Keratinocyte (primary cell): ENCODE data around the gene ALOX5AP. TPM values are rescaled to one million over a fixed set of nuclear protein-coding genes. Genes with fewer than 3 reads are reported as not detected.

Experiments used
- DNase-seq: peaks from one replicate; pipeline ENCODE4 v3.0.0-alpha.2; 2011; ENCODE audit warnings: low read depth, missing footprints, low spot score
- FAIRE-seq: peaks from 2 replicates; lab custom pipeline; 2011; peaks lifted over from hg19 to GRCh38; lab: Jason Lieb, UNC
- H2AFZ ChIP-seq: 2 replicates; pipeline ENCODE4 v1.6.0; 2012; ENCODE audit warnings: low read length, control low read depth, inconsistent platforms; ENCODE audit not compliant: control insufficient read depth
- H3K27ac ChIP-seq: 2 replicates; pipeline ENCODE4 v1.5.1; 2011; ENCODE audit warnings: low read length; ENCODE audit not compliant: control insufficient read depth, insufficient read depth
- H3K27me3 ChIP-seq: 3 replicates; pipeline ENCODE4 v1.6.0; 2011; ENCODE audit warnings: low read length; ENCODE audit not compliant: control insufficient read depth, insufficient read depth; ENCODE audit errors: extremely low read depth
- H3K36me3 ChIP-seq, 2 experiments: 2 replicates in 1 of 2; 3 replicates in 1 of 2; pipeline ENCODE4 v1.5.1; 2011; ENCODE audit warnings: low read length in 2 of 2, mild to moderate bottlenecking in 1 of 2; ENCODE audit not compliant: control insufficient read depth in 2 of 2, insufficient read depth in 2 of 2; ENCODE audit errors: extremely low read depth in 1 of 2
- H3K4me1 ChIP-seq: 3 replicates; pipeline ENCODE4 v1.5.1; 2011; ENCODE audit warnings: low read length; ENCODE audit not compliant: control insufficient read depth, insufficient read depth; ENCODE audit errors: extremely low read depth
- H3K4me2 ChIP-seq: 3 replicates; pipeline ENCODE4 v1.6.0; 2011; ENCODE audit warnings: low read depth, low read length; ENCODE audit not compliant: control insufficient read depth, insufficient read depth; ENCODE audit errors: extremely low read depth
- H3K4me3 ChIP-seq, 3 experiments: fragments of 200-600 bp in 1 of 3; sonication (generic) in 1 of 3; 2 replicates in 2 of 3; 3 replicates in 1 of 3; pipeline ENCODE4 v1.5.1; 2011 to 2016; ENCODE audit warnings: low read length in 3 of 3, mild to moderate bottlenecking in 3 of 3, control low read depth in 2 of 3, inconsistent platforms in 1 of 3, low read depth in 1 of 3, mixed read lengths in 1 of 3, mixed run types in 1 of 3, moderate library complexity in 1 of 3; ENCODE audit not compliant: control insufficient read depth in 2 of 3, insufficient read depth in 2 of 3; ENCODE audit errors: extremely low read depth in 1 of 3
- H3K79me2 ChIP-seq: 2 replicates; pipeline ENCODE4 v1.6.0; 2012; ENCODE audit warnings: low read length; ENCODE audit not compliant: control insufficient read depth, insufficient read depth
- H3K9ac ChIP-seq: 3 replicates; pipeline ENCODE4 v1.6.0; 2011; ENCODE audit warnings: low read length; ENCODE audit not compliant: control insufficient read depth, insufficient read depth; ENCODE audit errors: extremely low read depth
- H3K9me1 ChIP-seq: 3 replicates; pipeline ENCODE4 v1.6.0; 2011; ENCODE audit warnings: low read length; ENCODE audit not compliant: control insufficient read depth, insufficient read depth; ENCODE audit errors: extremely low read depth
- H3K9me3 ChIP-seq: 2 replicates; pipeline ENCODE4 v1.5.1; 2012; ENCODE audit warnings: low read depth, low read length; ENCODE audit not compliant: control insufficient read depth
- H4K20me1 ChIP-seq: 3 replicates; pipeline ENCODE4 v1.6.0; 2011; ENCODE audit warnings: low read length; ENCODE audit not compliant: control insufficient read depth, insufficient read depth; ENCODE audit errors: extremely low read depth
- EZH2 ChIP-seq: IDR thresholded peaks from one replicate; pipeline ENCODE4 v1.6.1; 2012; ENCODE audit warnings: inconsistent platforms, mild to moderate bottlenecking, low read length, moderate library complexity
- dilution Hi-C: fragments of 300-500 bp; cut with MboI; formaldehyde crosslinking; loops from one replicate; pipeline ENCODE4 v1.7.0; 2020; ENCODE audit warnings: low sequenced_read_pairs; ENCODE audit not compliant: extremely low pct_ligation_motif_present
- polyA plus RNA-seq, 5 experiments: library from polyadenylated mRNA; depleted of rRNA in 3 of 5; stranded (reverse) in 3 of 5; stranded (forward) in 1 of 5; unstranded in 1 of 5; fragments of >200 nt; gene quantifications; 1 replicate in 1 of 5; 2 replicates in 3 of 5; 3 replicates in 1 of 5; pipeline versions ENCODE4 v1.2.1 to v1.2.3, GENCODE V29; 2011 to 2012; ENCODE audit warnings: missing spikeins in 2 of 5, low read depth in 1 of 5, low replicate concordance in 1 of 5
- TF ChIP-seq, protein P1 (sequence below), 3 experiments: IDR thresholded peaks in 1 of 3; conservative IDR thresholded peaks in 1 of 3; optimal IDR thresholded peaks in 1 of 3; 2 replicates in 2 of 3; 3 replicates in 1 of 3; pipeline versions ENCODE3 to v1.5.1; 2011; ENCODE audit warnings: low read length in 3 of 3, mild to moderate bottlenecking in 3 of 3, moderate library complexity in 2 of 3, control low read depth in 1 of 3, inconsistent platforms in 1 of 3; ENCODE audit not compliant: insufficient read depth in 2 of 3; ENCODE audit errors: extremely low read depth in 1 of 3

Gene ALOX5AP
- polyA plus RNA-seq, 1 donor (not counting 4 experiments of a cell fraction or from before 2014, with no cell fraction given): 0.31 TPM

DNA sequence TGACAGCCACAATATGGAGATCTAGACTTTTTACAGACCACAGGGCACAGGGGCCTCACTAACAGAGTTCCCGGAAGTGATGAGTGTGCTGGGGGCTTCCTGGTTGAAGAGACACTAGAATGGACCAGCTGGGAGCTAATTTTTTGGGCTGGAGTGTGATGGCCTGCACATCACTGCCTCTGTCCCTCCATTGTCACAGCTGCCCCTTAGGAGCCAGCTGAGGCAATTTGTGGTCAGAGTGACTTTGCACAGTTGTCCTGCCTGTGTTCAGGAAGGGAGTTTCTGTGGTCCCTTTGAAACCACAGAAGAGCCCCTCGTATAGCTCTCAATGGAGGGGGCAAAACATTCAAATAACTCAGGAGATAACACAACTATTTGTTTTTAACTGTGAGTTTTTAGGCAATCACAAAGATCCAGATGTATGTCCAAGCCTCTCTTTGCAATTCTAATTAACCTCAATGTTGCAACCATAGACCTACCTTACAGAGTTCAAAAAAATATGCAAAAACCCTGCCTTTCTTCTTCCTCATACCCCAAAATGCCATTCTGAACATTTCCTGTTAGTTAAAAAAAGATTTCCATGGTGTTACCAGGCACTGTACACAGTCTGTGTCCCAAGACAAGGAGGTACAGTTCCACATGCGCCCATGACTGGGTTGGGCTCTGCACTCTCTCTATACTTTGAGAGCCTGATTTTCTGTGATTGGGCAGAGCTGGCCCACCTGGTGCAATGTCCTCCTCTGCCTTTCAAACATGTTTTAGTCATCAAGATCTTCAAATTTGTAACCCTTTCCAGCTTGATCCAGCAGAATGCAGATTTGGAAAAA, 2.4 kb downstream of the ALOX5AP start:
- Histone ChIP-seq H3K9me1 (no peaks in the 10 kb centered on the region), H3K4me2 (no peak overlapping the region), H2AFZ (no peak overlapping the region), H3K9me3 (no peaks in the 10 kb centered on the region), H3K27me3 (no peaks in the 10 kb centered on the region), H3K9ac (no peak overlapping the region), H3K4me1 (peaks cover 37% of the 10 kb centered on the region), H4K20me1 (no peaks in the 10 kb centered on the region), H3K4me3 (no peak overlapping the region), H3K79me2 (no peaks in the 10 kb centered on the region), H3K36me3 (no peaks in the 10 kb centered on the region), H3K27ac (no peak overlapping the region)
- DNase-seq (no peak), FAIRE-seq (no peak)
- TF ChIP-seq, protein P1, sequence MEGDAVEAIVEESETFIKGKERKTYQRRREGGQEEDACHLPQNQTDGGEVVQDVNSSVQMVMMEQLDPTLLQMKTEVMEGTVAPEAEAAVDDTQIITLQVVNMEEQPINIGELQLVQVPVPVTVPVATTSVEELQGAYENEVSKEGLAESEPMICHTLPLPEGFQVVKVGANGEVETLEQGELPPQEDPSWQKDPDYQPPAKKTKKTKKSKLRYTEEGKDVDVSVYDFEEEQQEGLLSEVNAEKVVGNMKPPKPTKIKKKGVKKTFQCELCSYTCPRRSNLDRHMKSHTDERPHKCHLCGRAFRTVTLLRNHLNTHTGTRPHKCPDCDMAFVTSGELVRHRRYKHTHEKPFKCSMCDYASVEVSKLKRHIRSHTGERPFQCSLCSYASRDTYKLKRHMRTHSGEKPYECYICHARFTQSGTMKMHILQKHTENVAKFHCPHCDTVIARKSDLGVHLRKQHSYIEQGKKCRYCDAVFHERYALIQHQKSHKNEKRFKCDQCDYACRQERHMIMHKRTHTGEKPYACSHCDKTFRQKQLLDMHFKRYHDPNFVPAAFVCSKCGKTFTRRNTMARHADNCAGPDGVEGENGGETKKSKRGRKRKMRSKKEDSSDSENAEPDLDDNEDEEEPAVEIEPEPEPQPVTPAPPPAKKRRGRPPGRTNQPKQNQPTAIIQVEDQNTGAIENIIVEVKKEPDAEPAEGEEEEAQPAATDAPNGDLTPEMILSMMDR (optimal IDR thresholded peaks at IDR 0.05 in 1 of 3, IDR thresholded peaks at IDR 0.05 in 1 of 3, conservative IDR thresholded peaks at IDR 0.05 in 1 of 3; ENCODE audit: extremely low read depth in 1 of 3, insufficient read depth in 2 of 3, low read length in 3 of 3): no peak
- TF ChIP-seq EZH2: no peak
- dilution Hi-C loops: no loop called here

DNA sequence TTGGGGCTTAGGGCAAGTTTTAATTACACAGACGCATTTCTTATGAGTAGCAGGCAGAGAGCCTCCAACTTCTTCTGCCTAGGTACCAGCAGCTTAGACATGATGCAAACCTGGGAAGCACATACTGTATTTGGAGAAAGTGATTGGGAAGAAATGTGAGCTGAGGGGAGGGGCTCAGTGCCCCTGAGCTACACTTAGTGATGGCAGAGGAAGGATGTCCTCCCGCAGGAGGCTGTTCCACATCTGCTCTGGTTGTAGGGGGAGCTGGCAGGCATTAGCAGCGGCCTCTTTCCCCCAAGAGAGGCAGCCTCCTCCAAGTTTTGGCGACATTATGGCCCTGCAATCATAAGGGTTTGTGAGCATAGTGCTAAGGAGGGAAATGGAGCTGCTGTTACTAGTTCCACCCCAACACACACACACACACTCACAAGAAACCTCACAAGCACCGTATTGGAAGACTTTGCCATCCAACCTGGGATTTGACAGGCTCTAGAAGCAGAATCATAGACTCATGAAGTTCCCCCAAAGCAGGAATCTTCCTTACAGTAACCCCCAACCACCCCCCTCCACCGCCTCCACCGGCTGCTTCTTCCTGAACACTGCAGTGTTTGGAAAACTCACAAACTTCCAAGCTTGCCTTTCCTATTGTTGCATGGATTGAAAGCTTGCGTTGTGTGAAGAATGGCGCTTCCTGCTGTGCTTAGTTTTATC, 3.3 kb downstream of the ALOX5AP start:
- no peak overlapping the region for H3K9ac ChIP-seq
- FAIRE-seq (no peak), DNase-seq (no peak)
- H3K79me2 ChIP-seq: no peaks in the 10 kb centered on the region
- H3K4me1 ChIP-seq: peaks cover 45% of the 10 kb centered on the region
- H3K27me3 ChIP-seq: no peaks in the 10 kb centered on the region
- dilution Hi-C loops: no loop called here
- no peak overlapping the region for H3K27ac ChIP-seq
- H3K4me2 ChIP-seq: no peak overlapping the region
- no peak overlapping the region for H2AFZ ChIP-seq
- peaks cover 2% of the 10 kb centered on the region for H3K9me1 ChIP-seq
- no peaks in the 10 kb centered on the region for H3K36me3 ChIP-seq
- no peaks in the 10 kb centered on the region for H3K9me3 ChIP-seq
- H3K4me3 ChIP-seq: no peak overlapping the region
- no peak for TF ChIP-seq EZH2
- TF ChIP-seq, protein P1 (optimal IDR thresholded peaks at IDR 0.05 in 1 of 3, IDR thresholded peaks at IDR 0.05 in 1 of 3, conservative IDR thresholded peaks at IDR 0.05 in 1 of 3; ENCODE audit: extremely low read depth in 1 of 3, insufficient read depth in 2 of 3, low read length in 3 of 3): no peak
- no peaks in the 10 kb centered on the region for H4K20me1 ChIP-seq
